Spleen (tissue), 11 donors: ENCODE results near the gene RHBDF2. TPM values are rescaled to one million over a fixed set of nuclear protein-coding genes. Genes with fewer than 3 reads are reported as not detected.

Source experiments
- DNase-seq: peaks from one replicate; pipeline ENCODE4 v3.0.0-alpha.2; 2020
- H3K27ac ChIP-seq, 8 donors: fragments of 200-600 bp; sonication (generic) in 7 of 8; 1 replicate in 4 of 8; 2 replicates in 4 of 8; pipeline versions ENCODE4 v1.5.0 to v1.8.0; 2016 to 2021; ENCODE audit warnings: inconsistent platforms in 4 of 8, mild to moderate bottlenecking in 4 of 8, moderate library complexity in 1 of 8
- H3K27me3 ChIP-seq, 7 donors: fragments of 200-600 bp; sonication (generic) in 6 of 7; replicated peaks in 1 of 7; 1 replicate in 4 of 7; 2 replicates in 3 of 7; pipeline versions ENCODE4 v1.5.0 to v1.8.0; 2016 to 2021; ENCODE audit warnings: inconsistent platforms in 3 of 7, mild to moderate bottlenecking in 1 of 7
- H3K36me3 ChIP-seq, 6 donors: fragments of 200-600 bp; sonication (generic) in 5 of 6; 1 replicate in 4 of 6; 2 replicates in 2 of 6; pipeline versions ENCODE4 v1.5.0 to v1.8.0; 2016 to 2021; ENCODE audit warnings: inconsistent platforms in 2 of 6
- H3K4me1 ChIP-seq, 6 donors: fragments of 200-600 bp; sonication (generic) in 5 of 6; 1 replicate in 3 of 6; 2 replicates in 3 of 6; pipeline versions ENCODE4 v1.5.0 to v1.8.0; 2016 to 2021; ENCODE audit warnings: inconsistent platforms in 3 of 6
- H3K4me3 ChIP-seq, 8 donors: fragments of 200-600 bp; sonication (generic) in 7 of 8; 1 replicate in 4 of 8; 2 replicates in 4 of 8; pipeline versions ENCODE4 v1.5.0 to v1.8.0; 2016 to 2021; ENCODE audit warnings: inconsistent platforms in 4 of 8, mild to moderate bottlenecking in 4 of 8, moderate library complexity in 2 of 8
- H3K9me3 ChIP-seq, 8 donors: fragments of 200-600 bp; sonication (generic) in 7 of 8; 1 replicate in 4 of 8; 2 replicates in 4 of 8; pipeline versions ENCODE4 v1.5.0 to v1.8.0; 2016 to 2021; ENCODE audit warnings: inconsistent platforms in 4 of 8
- POLR2A ChIP-seq, 3 donors: fragments of 450-650 bp; IDR thresholded peaks; one replicate each; pipeline ENCODE4 v1.5.1; 2017; ENCODE audit warnings: antibody characterized with exemption in 3 of 3, mild to moderate bottlenecking in 1 of 3
- POLR2AphosphoS5 ChIP-seq, 3 donors: sonication (generic); formaldehyde crosslinking; IDR thresholded peaks; one replicate each; pipeline ENCODE4 v1.5.1; 2017; ENCODE audit warnings: antibody characterized with exemption in 3 of 3
- WGBS, 5 donors: extraction: QIAGEN DNeasy Blood & Tissue Kit in 3 of 5; methylation state at CpG; one replicate each; pipeline versions ENCODE4 v1.1.5 to v1.1.7; 2013 to 2018; 5-methylcytosine and 5-hydroxymethylcytosine counted together
- intact Hi-C: fragments of 100-400 bp; cut with DNase I; formaldehyde crosslinking; loops from one replicate; pipeline ENCODE4 v1.15.0; 2023; ENCODE audit warnings: low total_unique reads
- polyA plus RNA-seq, 3 donors: library from polyadenylated mRNA; stranded (reverse); fragments of 200-250 nt; gene quantifications; one replicate each; pipeline ENCODE4 v1.2.1, GENCODE V29; 2013
- total RNA-seq, 7 donors: library from RNA; depleted of rRNA in 3 of 7; stranded (reverse); fragments of >200 nt in 3 of 7; fragmentation: NEBNext Ultra II Directional in 4 of 7; extraction: Animal tissue kit (Norgen Biotek cat#: 25700) in 4 of 7; gene quantifications; one replicate each; pipeline versions ENCODE4 v1.1.0 to v1.2.1, GENCODE V29; 2016 to 2021
- TF ChIP-seq, protein P1 (sequence below), 11 experiments: fragments of 200-600 bp in 7 of 11; fragments of 450-650 bp in 4 of 11; sonication (generic) in 4 of 11; IDR thresholded peaks in 8 of 11; conservative IDR thresholded peaks in 3 of 11; 1 replicate in 7 of 11; 2 replicates in 4 of 11; pipeline versions ENCODE4 v1.4.0 to v1.8.0; 2016 to 2021; ENCODE audit warnings: antibody characterized with exemption in 11 of 11, inconsistent platforms in 4 of 11, mild to moderate bottlenecking in 1 of 11
- donor health status: healthy with polysubstance abuse.
- donor health status: DM: no; HTN: no; CAD: no; lungs with moderate emphysema.
- donor health status: DM: no; HTN: no; CAD: no.
- donor health status: Bipolar disorder and iron deficiency.
- donor health status: healthy.
- donor health status: DM: no; HTN: no; CAD: no.
- donor health status: DM: yes; HTN: yes; CAD: no.

Gene RHBDF2
- total and polyA plus RNA-seq, 10 donors: 31.4 to 147 (median 97.9) TPM

DNA sequence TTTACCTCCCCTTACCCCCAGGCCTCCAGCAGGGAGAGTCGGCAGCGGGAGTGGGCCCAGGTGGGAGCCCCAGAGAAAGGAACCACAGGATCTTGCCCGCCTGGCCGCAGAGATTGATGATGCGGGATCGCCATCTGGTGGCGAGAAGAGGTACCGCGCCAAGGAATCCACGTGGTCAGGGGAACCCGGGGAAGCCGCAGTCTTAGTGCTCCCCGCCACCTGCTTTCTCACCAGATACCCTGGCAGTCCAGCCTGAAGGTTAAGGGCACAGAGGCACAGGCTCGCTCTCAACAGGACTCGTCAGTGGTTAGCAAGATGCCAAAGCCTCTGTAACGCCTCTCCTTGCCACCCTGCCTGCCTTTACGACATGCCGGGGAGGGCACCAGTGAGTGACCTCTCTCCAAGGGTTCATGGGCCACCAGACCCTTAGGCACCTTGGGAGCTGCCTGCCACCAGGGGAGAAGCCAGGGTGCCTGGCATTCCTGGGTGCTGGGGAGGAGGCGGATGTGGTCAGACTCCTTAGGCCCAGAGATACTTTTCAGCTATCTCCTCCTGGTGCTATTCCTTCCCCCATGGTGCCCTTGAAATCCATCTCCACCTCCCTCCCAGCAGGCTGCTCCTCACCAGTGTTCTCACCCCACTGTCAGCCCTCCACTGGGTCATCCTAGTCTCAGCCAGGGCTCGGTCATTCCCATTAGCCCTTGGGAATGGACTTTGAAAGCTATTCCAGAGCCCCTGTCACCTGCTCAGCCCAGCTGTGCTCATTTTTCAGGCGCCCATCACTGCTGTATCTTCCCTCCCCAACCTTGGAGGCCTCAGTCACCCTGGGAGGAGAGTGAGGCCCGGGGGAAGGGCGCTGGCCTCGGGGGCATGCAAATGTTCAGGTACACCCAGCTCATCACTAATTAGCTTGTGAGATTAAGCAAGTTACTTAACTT, 5.5 kb upstream of the RHBDF2 start:
- WGBS, 5 donors: 28 to 31% (median 30%) methylated on average over 24 of the region's 24 CpGs
- peak overlapping the region in 2 of 8 donors; percentile 16 to 21 for H3K27ac ChIP-seq
- peak; percentile 96 for DNase-seq
- H3K27me3 ChIP-seq: peaks cover 0 to 3% (median 0%) of the 10 kb centered on the region in 7 donors
- no peak overlapping the region for H3K4me3 ChIP-seq
- TF ChIP-seq, protein P1, sequence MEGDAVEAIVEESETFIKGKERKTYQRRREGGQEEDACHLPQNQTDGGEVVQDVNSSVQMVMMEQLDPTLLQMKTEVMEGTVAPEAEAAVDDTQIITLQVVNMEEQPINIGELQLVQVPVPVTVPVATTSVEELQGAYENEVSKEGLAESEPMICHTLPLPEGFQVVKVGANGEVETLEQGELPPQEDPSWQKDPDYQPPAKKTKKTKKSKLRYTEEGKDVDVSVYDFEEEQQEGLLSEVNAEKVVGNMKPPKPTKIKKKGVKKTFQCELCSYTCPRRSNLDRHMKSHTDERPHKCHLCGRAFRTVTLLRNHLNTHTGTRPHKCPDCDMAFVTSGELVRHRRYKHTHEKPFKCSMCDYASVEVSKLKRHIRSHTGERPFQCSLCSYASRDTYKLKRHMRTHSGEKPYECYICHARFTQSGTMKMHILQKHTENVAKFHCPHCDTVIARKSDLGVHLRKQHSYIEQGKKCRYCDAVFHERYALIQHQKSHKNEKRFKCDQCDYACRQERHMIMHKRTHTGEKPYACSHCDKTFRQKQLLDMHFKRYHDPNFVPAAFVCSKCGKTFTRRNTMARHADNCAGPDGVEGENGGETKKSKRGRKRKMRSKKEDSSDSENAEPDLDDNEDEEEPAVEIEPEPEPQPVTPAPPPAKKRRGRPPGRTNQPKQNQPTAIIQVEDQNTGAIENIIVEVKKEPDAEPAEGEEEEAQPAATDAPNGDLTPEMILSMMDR (IDR thresholded peaks at IDR 0.05 in 8 of 11, conservative IDR thresholded peaks at IDR 0.05 in 3 of 11): peak; percentile 96 to 99 (median 99)
- TF ChIP-seq POLR2AphosphoS5 (IDR thresholded peaks at IDR 0.05): peak; percentile 62 to 69 (median 66)
- TF ChIP-seq POLR2A (IDR thresholded peaks at IDR 0.05): no peak
- no peaks in the 10 kb centered on the region for H3K9me3 ChIP-seq
- H3K36me3 ChIP-seq: no peaks in the 10 kb centered on the region
- intact Hi-C loops: loop anchor here (5.0 to 10.0 kb wide), 3 partner anchors 39 to 202 kb away; partner anchors contain the start of genes AANAT and QRICH2
- H3K4me1 ChIP-seq: peaks cover 5 to 50% (median 26%) of the 10 kb centered on the region in 6 donors

DNA sequence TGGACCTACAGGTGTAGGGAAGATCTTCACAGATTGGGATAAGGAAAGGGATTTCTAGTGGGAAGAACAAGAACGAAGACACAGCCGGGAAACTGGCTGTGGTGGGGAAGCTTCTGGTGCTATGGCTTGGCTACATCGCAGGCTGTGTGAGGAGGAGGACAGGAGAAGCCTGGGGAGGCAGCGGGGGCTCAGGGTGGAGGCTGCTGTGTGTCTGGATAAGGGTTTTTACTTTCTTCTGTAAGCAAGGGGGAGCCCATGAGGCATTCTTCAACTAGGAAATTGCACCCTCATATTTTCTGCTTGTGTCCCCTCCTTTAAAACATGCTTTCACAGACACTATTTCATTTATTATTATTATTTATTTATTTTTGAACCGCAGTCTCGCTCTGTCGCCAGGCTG, 2.9 kb upstream of the RHBDF2 start:
- no peak for TF ChIP-seq POLR2AphosphoS5 (IDR thresholded peaks at IDR 0.05)
- TF ChIP-seq POLR2A (IDR thresholded peaks at IDR 0.05): no peak
- TF ChIP-seq, protein P1 (IDR thresholded peaks at IDR 0.05 in 8 of 11, conservative IDR thresholded peaks at IDR 0.05 in 3 of 11): peak in 2 of 11 experiments; percentile 24 to 40
- Histone ChIP-seq H3K4me3 (no peak overlapping the region), H3K4me1 (peaks cover 14 to 62% (median 43%) of the 10 kb centered on the region in 6 donors), H3K27me3 (peaks cover 0 to 3% (median 0%) of the 10 kb centered on the region in 7 donors), H3K36me3 (no peaks in the 10 kb centered on the region), H3K9me3 (no peaks in the 10 kb centered on the region), H3K27ac (peak overlapping the region in 1 of 8 donors; percentile 21)
- WGBS, 5 donors: 45 to 67% (median 51%) methylated on average over 6 to 7 of the region's 7 CpGs
- intact Hi-C loops: loop anchor here (10.0 kb wide), 1 partner anchor 199 kb away; the partner anchor contains the start of gene QRICH2
- no peak for DNase-seq

DNA sequence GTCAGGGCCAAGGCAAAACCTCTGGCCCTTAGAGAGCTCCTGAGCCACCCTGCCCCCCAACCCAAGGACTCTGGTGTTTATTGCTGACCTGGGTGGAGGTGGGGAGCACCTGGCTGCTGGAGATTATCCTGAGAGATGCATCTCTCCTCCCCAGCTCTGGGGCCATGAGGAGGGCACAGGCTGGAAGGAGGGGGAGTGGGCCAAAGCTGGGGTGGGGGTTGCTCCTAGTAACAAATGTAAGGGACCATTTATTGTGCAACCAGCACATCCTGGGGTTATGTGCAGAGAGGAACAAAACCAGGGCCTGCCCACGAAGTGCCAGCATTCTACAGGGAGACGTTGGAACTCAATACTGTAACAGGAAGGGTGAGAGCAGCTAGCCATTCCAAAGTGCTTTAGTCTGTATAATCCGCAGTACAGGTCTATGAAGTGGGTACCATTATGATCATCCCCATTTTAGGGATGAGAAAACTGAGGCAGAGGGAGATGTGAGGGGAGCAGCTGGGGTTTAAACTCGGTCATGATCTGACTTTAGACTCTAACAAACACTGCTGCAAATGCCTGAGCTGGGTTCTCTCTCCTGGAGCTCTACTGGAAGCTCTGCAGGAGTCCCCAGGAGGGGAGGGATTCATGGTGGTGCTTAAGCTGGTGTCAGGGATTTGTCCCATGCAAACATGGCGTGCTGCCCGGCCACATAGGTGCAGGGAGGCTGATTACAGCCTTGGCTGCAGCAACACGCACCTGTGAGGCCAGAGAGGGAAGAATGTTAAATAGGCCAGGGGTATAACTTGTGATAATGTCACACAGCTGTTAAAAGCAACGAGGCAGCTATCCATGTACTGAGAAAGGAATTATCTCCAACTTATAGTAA, 1.4 kb upstream of the RHBDF2 start:
- DNase-seq: no peak
- WGBS, 5 donors: 72 to 88% (median 79%) methylated on average over 8 of the region's 8 CpGs
- Histone ChIP-seq H3K4me3 (peak overlapping the region in 1 of 8 donors; percentile 99), H3K27ac (peak overlapping the region in 6 of 8 donors; percentile 88 to 98 (median 96)), H3K4me1 (peaks cover 25 to 78% (median 58%) of the 10 kb centered on the region in 6 donors), H3K27me3 (no peaks in the 10 kb centered on the region), H3K9me3 (no peaks in the 10 kb centered on the region), H3K36me3 (peaks cover 0 to 8% (median 0%) of the 10 kb centered on the region in 6 donors)
- TF ChIP-seq, protein P1 (IDR thresholded peaks at IDR 0.05 in 8 of 11, conservative IDR thresholded peaks at IDR 0.05 in 3 of 11): no peak
- peak in 1 of 3 donors; percentile 33 for TF ChIP-seq POLR2AphosphoS5 (IDR thresholded peaks at IDR 0.05)
- intact Hi-C loops: loop anchor here (10.0 kb wide), 1 partner anchor 198 kb away; the partner anchor contains the start of gene QRICH2
